ENCODE results near the gene MED12L.

DNA sequence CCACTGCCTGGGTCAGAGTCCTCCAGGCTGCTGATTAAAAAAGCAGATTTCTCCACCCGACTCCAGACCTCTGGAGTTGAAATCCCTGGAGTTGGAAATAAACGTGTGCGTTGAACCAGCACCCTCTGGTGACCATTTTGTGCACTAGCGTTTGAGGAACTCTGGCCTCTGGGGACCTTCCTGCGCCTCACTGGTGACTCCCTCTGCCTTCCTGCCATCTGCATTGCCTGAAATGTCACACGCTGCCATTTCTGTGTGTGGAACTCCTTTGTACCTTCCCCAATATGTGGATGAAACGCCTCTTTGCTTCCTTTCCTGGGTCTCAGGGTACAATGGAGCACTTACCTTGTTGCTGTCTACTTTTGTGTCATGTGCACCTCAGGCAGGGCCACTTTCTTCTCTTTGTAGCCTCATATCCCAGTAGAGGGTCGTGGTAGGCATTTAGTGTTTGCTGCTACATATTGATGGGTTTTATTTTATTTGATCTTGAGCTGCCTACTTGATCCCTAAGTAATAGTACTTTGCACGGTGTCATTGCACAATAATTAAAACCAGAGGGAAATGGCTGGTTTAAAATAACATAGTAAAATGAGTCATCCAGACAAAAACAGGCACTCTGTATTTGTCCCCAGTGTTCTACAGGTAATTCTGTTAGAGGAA is 60.7 kb downstream of the MED12L start:
- no peak for TF ChIP-seq POLR2A (IDR thresholded peaks at IDR 0.05)
- TF ChIP-seq, protein P1, sequence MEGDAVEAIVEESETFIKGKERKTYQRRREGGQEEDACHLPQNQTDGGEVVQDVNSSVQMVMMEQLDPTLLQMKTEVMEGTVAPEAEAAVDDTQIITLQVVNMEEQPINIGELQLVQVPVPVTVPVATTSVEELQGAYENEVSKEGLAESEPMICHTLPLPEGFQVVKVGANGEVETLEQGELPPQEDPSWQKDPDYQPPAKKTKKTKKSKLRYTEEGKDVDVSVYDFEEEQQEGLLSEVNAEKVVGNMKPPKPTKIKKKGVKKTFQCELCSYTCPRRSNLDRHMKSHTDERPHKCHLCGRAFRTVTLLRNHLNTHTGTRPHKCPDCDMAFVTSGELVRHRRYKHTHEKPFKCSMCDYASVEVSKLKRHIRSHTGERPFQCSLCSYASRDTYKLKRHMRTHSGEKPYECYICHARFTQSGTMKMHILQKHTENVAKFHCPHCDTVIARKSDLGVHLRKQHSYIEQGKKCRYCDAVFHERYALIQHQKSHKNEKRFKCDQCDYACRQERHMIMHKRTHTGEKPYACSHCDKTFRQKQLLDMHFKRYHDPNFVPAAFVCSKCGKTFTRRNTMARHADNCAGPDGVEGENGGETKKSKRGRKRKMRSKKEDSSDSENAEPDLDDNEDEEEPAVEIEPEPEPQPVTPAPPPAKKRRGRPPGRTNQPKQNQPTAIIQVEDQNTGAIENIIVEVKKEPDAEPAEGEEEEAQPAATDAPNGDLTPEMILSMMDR (IDR thresholded peaks at IDR 0.05), result peak; percentile 46 to 93 (median 73)
- TF ChIP-seq POLR2AphosphoS5 (IDR thresholded peaks at IDR 0.05), result no peak
- no peak for TF ChIP-seq EP300 (IDR thresholded peaks at IDR 0.05)

All from gastroesophageal sphincter (tissue), 3 donors.